ENCODE measurements around the gene ITGB4.

GRCh38 chr17:75763613-75764416, 42.6 kb downstream of the ITGB4 start:
- TF ChIP-seq CTCF (IDR thresholded peaks at IDR 0.05) (no peak), POLR2AphosphoS5 (IDR thresholded peaks at IDR 0.05) (no peak)

All from upper lobe of left lung (tissue), 4 donors.